Neural cell (in vitro differentiated cells): Measurements from ENCODE around the gene TMBIM6. TPM values are rescaled to one million over a fixed set of nuclear protein-coding genes. Genes with fewer than 3 reads are reported as not detected.

Experiments used
- H2AFZ ChIP-seq: fragments of 200-600, 300-800 bp; sonication (generic), shearing (Covaris generic); 2 replicates; pipeline ENCODE4 v1.6.0; 2014; ENCODE audit warnings: low read depth, mild to moderate bottlenecking, antibody characterized with exemption, low read length, moderate library complexity
- H3F3A ChIP-seq: fragments of 200-600 bp; shearing (Covaris generic); 2 replicates; pipeline ENCODE4 v1.6.1; 2016; ENCODE audit warnings: mild to moderate bottlenecking, moderate library complexity, mixed read lengths, antibody characterized with exemption, low read length; ENCODE audit not compliant: insufficient read depth, poor library complexity, severe bottlenecking
- H3K27ac ChIP-seq: fragments of 200-600, 300-800 bp; sonication (generic), shearing (Covaris generic); 2 replicates; pipeline ENCODE4 v1.5.1; 2014; ENCODE audit warnings: mild to moderate bottlenecking, low read length, moderate library complexity
- H3K27me3 ChIP-seq: fragments of 300-800, 200-600 bp; sonication (generic), shearing (Covaris generic); 2 replicates; pipeline ENCODE4 v1.6.0; 2014; ENCODE audit warnings: mild to moderate bottlenecking, low read depth, low read length, moderate library complexity; ENCODE audit not compliant: insufficient read depth
- H3K36me3 ChIP-seq: fragments of 300-800, 200-600 bp; sonication (generic), shearing (Covaris generic); 2 replicates; pipeline ENCODE4 v1.5.1; 2014; ENCODE audit warnings: mild to moderate bottlenecking, antibody characterized with exemption, low read length, moderate library complexity; ENCODE audit not compliant: insufficient read depth
- H3K4me2 ChIP-seq: fragments of 300-800, 200-600 bp; sonication (generic), shearing (Covaris generic); 2 replicates; pipeline ENCODE4 v1.6.0; 2014; ENCODE audit warnings: mild to moderate bottlenecking, low read length
- H3K4me3 ChIP-seq: fragments of 300-800, 200-600 bp; sonication (generic), shearing (Covaris generic); 2 replicates; pipeline ENCODE4 v1.5.1; 2014; ENCODE audit warnings: mild to moderate bottlenecking, low read length, moderate library complexity
- H3K79me2 ChIP-seq: fragments of 200-600 bp; shearing (Covaris generic); replicated peaks from 2 replicates; pipeline ENCODE4 v1.6.0; 2014; ENCODE audit warnings: mild to moderate bottlenecking, low read length, moderate library complexity; ENCODE audit not compliant: insufficient read depth
- H3K9ac ChIP-seq: fragments of 300-800, 200-600 bp; sonication (generic), shearing (Covaris generic); 2 replicates; pipeline ENCODE4 v1.6.1; 2016; ENCODE audit warnings: mild to moderate bottlenecking, low read length, mixed read lengths
- H3K9me2 ChIP-seq: fragments of 200-600 bp; shearing (Covaris generic); 2 replicates; pipeline ENCODE4 v1.6.1; 2016; ENCODE audit warnings: mild to moderate bottlenecking, low read length, mixed read lengths; ENCODE audit not compliant: insufficient read depth
- H3K9me3 ChIP-seq: fragments of 200-600, 300-800 bp; sonication (generic), shearing (Covaris generic); 2 replicates; pipeline ENCODE4 v1.6.1; 2016; ENCODE audit warnings: mild to moderate bottlenecking, mixed run types, low read length, moderate library complexity, mixed read lengths
- H4K20me1 ChIP-seq: fragments of 200-600 bp; shearing (Covaris generic); 2 replicates; pipeline ENCODE4 v1.6.1; 2016; ENCODE audit warnings: mild to moderate bottlenecking, mixed run types; ENCODE audit not compliant: insufficient read depth
- CTCF ChIP-seq: fragments of 450-650 bp; IDR thresholded peaks from 2 replicates; pipeline ENCODE4 v1.5.1; 2014; ENCODE audit warnings: antibody characterized with exemption, mild to moderate bottlenecking, moderate library complexity; ENCODE audit not compliant: poor library complexity, severe bottlenecking
- EP300 ChIP-seq: fragments of 450-650 bp; conservative IDR thresholded peaks from 2 replicates; pipeline ENCODE4 v1.6.1; 2014; ENCODE audit warnings: antibody characterized with exemption, mild to moderate bottlenecking, moderate library complexity; ENCODE audit not compliant: poor library complexity, severe bottlenecking
- EZH2 ChIP-seq: fragments of 200-600, 300-800 bp; shearing (Covaris generic), sonication (generic); IDR thresholded peaks from 2 replicates; pipeline ENCODE4 v1.6.1; 2014; ENCODE audit warnings: antibody characterized with exemption, low read length, borderline replicate concordance, mild to moderate bottlenecking; ENCODE audit not compliant: insufficient read depth, poor library complexity, severe bottlenecking
- MXI1 ChIP-seq: fragments of 450-650 bp; conservative IDR thresholded peaks from 2 replicates; pipeline ENCODE4 v1.6.1; 2014; ENCODE audit warnings: antibody characterized with exemption, mild to moderate bottlenecking; ENCODE audit not compliant: poor library complexity, severe bottlenecking
- POLR2AphosphoS5 ChIP-seq: IDR thresholded peaks from 2 replicates; pipeline ENCODE4 v1.6.1; 2012
- RAD21 ChIP-seq: fragments of 450-650 bp; conservative IDR thresholded peaks from 2 replicates; pipeline ENCODE4 v1.6.1; 2014; ENCODE audit warnings: antibody characterized with exemption, mild to moderate bottlenecking, moderate library complexity
- SMC3 ChIP-seq: fragments of 450-650 bp; conservative IDR thresholded peaks from 2 replicates; pipeline ENCODE4 v1.6.1; 2014; ENCODE audit warnings: antibody characterized with exemption, mild to moderate bottlenecking, moderate library complexity; ENCODE audit not compliant: poor library complexity
- TAF1 ChIP-seq: IDR thresholded peaks from 2 replicates; pipeline ENCODE4 v1.6.1; 2012; ENCODE audit warnings: low read depth
- polyA plus RNA-seq: library from polyadenylated mRNA; depleted of rRNA; stranded (reverse); fragments of >200 nt; gene quantifications from 2 replicates; pipeline ENCODE4 v1.2.3, GENCODE V29; 2014
- TF ChIP-seq, protein P1 (sequence below): IDR thresholded peaks from 2 replicates; pipeline ENCODE4 v1.6.1; 2012; ENCODE audit warnings: borderline replicate concordance

The TMBIM6 gene
- polyA plus RNA-seq, 1 donor from 2014 or later = 308 TPM

DNA sequence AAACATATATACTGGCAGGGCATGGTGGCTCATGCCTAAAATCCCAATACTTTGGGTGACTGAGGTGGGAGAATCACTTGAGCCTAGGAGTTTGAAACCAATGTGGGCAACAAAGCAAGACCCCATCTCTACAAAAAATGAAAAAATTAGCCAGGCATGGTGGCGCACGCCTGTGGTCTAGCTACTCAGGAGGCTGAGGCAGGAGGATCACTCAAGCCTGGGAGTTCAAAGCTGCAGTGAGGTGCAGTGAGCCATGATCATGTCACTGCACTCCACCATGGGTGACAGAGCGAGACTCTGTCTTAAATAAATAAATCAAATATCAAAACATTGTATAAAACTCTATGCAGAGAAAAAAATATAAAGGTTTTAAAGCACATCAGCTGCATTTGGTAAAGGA lies 39.3 kb upstream of the TMBIM6 start:
- no peak overlapping the region for H3K27ac ChIP-seq
- no peaks in the 10 kb centered on the region for H3K9me2 ChIP-seq
- H3K9me3 ChIP-seq = no peaks in the 10 kb centered on the region
- no peaks in the 10 kb centered on the region for H3F3A ChIP-seq
- H3K9ac ChIP-seq = no peak overlapping the region
- TF ChIP-seq CTCF = no peak
- no peaks in the 10 kb centered on the region for H3K27me3 ChIP-seq
- H3K36me3 ChIP-seq = no peaks in the 10 kb centered on the region
- H4K20me1 ChIP-seq = no peaks in the 10 kb centered on the region
- H3K79me2 ChIP-seq = peaks cover 14% of the 10 kb centered on the region
- no peak overlapping the region for H3K4me3 ChIP-seq
- H3K4me2 ChIP-seq = no peak overlapping the region
- no peak overlapping the region for H2AFZ ChIP-seq

GRCh38 chr12:49702676-49703215 lies 38.6 kb upstream of the TMBIM6 start:
- H3K36me3 ChIP-seq = no peaks in the 10 kb centered on the region

More at GRCh38 chr12:49702676-49703215, 38.6 kb upstream of the TMBIM6 start:
- Histone ChIP-seq H3K9ac (no peak overlapping the region), H3K79me2 (peaks cover 14% of the 10 kb centered on the region), H3F3A (no peaks in the 10 kb centered on the region), H3K27me3 (no peaks in the 10 kb centered on the region), H3K4me3 (no peak overlapping the region), H2AFZ (no peak overlapping the region), H3K9me3 (no peaks in the 10 kb centered on the region), H3K4me2 (no peak overlapping the region), H3K27ac (no peak overlapping the region), H4K20me1 (no peaks in the 10 kb centered on the region), H3K9me2 (no peaks in the 10 kb centered on the region)
- no peak for TF ChIP-seq MXI1
- no peak for TF ChIP-seq CTCF
- TF ChIP-seq RAD21 = no peak
- no peak for TF ChIP-seq TAF1
- TF ChIP-seq, protein P1, sequence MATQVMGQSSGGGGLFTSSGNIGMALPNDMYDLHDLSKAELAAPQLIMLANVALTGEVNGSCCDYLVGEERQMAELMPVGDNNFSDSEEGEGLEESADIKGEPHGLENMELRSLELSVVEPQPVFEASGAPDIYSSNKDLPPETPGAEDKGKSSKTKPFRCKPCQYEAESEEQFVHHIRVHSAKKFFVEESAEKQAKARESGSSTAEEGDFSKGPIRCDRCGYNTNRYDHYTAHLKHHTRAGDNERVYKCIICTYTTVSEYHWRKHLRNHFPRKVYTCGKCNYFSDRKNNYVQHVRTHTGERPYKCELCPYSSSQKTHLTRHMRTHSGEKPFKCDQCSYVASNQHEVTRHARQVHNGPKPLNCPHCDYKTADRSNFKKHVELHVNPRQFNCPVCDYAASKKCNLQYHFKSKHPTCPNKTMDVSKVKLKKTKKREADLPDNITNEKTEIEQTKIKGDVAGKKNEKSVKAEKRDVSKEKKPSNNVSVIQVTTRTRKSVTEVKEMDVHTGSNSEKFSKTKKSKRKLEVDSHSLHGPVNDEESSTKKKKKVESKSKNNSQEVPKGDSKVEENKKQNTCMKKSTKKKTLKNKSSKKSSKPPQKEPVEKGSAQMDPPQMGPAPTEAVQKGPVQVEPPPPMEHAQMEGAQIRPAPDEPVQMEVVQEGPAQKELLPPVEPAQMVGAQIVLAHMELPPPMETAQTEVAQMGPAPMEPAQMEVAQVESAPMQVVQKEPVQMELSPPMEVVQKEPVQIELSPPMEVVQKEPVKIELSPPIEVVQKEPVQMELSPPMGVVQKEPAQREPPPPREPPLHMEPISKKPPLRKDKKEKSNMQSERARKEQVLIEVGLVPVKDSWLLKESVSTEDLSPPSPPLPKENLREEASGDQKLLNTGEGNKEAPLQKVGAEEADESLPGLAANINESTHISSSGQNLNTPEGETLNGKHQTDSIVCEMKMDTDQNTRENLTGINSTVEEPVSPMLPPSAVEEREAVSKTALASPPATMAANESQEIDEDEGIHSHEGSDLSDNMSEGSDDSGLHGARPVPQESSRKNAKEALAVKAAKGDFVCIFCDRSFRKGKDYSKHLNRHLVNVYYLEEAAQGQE = no peak
- TF ChIP-seq SMC3 = no peak
- no peak for TF ChIP-seq POLR2AphosphoS5
- no peak for TF ChIP-seq EZH2
- no peak for TF ChIP-seq EP300
